GM10248 (cell line): ENCODE measurements around the gene TCF7L2.

Source experiments
- CTCF ChIA-PET: fragments of 300-600 bp; sonication (Branson Sonifier 250); formaldehyde crosslinking; extraction: SDS; loops from one replicate; lab custom pipeline; 2021; ENCODE audit warnings: antibody characterized with exemption; lab: Yijun Ruan, JAX
- POLR2A ChIA-PET: fragments of 350-650 bp; sonication (Branson Sonifier 250); formaldehyde crosslinking; extraction: SDS; loops from one replicate; lab custom pipeline; 2020; ENCODE audit warnings: antibody characterized with exemption; lab: Yijun Ruan, JAX
- DNase-seq: peaks from one replicate; pipeline ENCODE4 v3.0.0; 2012; ENCODE audit errors: extremely low spot score
- CTCF ChIP-seq: IDR thresholded peaks from 2 replicates; pipeline ENCODE4 v1.5.1; 2012; ENCODE audit warnings: mild to moderate bottlenecking, low read depth; ENCODE audit errors: extremely low read depth, missing control alignments, control extremely low read depth

Gene TCF7L2

GRCh38 chr10:113036619-113037018 lies 86.6 kb downstream of the TCF7L2 start:
- TF ChIP-seq CTCF = no peak
- no peak for DNase-seq
- ChIA-PET CTCF (no interaction called here), POLR2A (no interaction called here)

- ChIA-PET POLR2A (no interaction called here), CTCF (no interaction called here)
- no peak for DNase-seq
- TF ChIP-seq CTCF = no peak
Measured at GRCh38 chr10:113037218-113037617, 87.2 kb downstream of the TCF7L2 start.

GRCh38 chr10:113038183-113038582 lies 88.1 kb downstream of the TCF7L2 start:
- no peak for TF ChIP-seq CTCF
- ChIA-PET CTCF (interaction anchor here (1.9 kb wide), 1 partner anchor 8 kb away, joined by 4 read pairs; no protein-coding TSS in a partner anchor), POLR2A (no interaction called here)
- no peak for DNase-seq

GRCh38 chr10:113038985-113039384 lies 88.9 kb downstream of the TCF7L2 start:
- CTCF ChIA-PET = interaction anchor here (1.9 kb wide), 1 partner anchor 9 kb away, joined by 4 read pairs; no protein-coding TSS in a partner anchor
- DNase-seq = no peak
- POLR2A ChIA-PET = no interaction called here
- TF ChIP-seq CTCF = no peak

- ChIA-PET POLR2A (no interaction called here), CTCF (interaction anchor here (1.1 kb wide), 1 partner anchor 21 kb away, joined by 3 read pairs; no protein-coding TSS in a partner anchor)
- no peak for TF ChIP-seq CTCF
- DNase-seq = no peak
Measured at GRCh38 chr10:113041324-113041723, 91.3 kb downstream of the TCF7L2 start.

- ChIA-PET POLR2A (no interaction called here), CTCF (no interaction called here)
- no peak for DNase-seq
- no peak for TF ChIP-seq CTCF
Measured at GRCh38 chr10:113041841-113042750, 92.0 kb downstream of the TCF7L2 start.
